ENCODE results near the gene PXT1. TPM values are rescaled to one million over a fixed set of nuclear protein-coding genes. Genes with fewer than 3 reads are reported as not detected.

PXT1 gene
- total RNA-seq, 1 donor from 2014 or later, result not detected

DNA sequence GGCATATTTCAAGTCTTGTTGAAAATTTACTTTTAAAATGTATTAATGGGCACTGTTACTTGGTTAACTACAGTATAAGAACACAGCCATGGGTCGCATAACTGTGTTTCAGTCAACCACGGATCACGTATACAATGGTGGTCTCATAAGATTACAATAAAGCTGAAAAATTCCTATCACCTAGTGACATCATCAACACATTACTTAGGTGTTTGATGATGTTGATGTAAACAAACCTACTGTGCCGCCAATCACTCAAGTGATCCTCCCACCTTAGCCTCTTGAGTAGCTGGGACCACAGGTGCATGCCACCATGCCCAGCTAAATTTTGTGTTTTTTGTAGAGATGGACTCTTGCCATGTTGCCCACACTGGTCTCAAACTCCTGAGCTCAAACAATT is 38.5 kb downstream of the PXT1 start:
- intact Hi-C loops (cut with DNase I), result no loop called here
- Histone ChIP-seq H3K4me3 (no peak overlapping the region), H3K27me3 (ENCODE audit: low read depth) (no peaks in the 10 kb centered on the region), H3K9me3 (no peaks in the 10 kb centered on the region), H3K27ac (no peak overlapping the region), H3K36me3 (no peaks in the 10 kb centered on the region), H3K4me1 (no peaks in the 10 kb centered on the region)
- ATAC-seq (no peak), DNase-seq (no peak)
- TF ChIP-seq, protein P1, sequence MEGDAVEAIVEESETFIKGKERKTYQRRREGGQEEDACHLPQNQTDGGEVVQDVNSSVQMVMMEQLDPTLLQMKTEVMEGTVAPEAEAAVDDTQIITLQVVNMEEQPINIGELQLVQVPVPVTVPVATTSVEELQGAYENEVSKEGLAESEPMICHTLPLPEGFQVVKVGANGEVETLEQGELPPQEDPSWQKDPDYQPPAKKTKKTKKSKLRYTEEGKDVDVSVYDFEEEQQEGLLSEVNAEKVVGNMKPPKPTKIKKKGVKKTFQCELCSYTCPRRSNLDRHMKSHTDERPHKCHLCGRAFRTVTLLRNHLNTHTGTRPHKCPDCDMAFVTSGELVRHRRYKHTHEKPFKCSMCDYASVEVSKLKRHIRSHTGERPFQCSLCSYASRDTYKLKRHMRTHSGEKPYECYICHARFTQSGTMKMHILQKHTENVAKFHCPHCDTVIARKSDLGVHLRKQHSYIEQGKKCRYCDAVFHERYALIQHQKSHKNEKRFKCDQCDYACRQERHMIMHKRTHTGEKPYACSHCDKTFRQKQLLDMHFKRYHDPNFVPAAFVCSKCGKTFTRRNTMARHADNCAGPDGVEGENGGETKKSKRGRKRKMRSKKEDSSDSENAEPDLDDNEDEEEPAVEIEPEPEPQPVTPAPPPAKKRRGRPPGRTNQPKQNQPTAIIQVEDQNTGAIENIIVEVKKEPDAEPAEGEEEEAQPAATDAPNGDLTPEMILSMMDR (IDR thresholded peaks at IDR 0.05), result no peak

DNA sequence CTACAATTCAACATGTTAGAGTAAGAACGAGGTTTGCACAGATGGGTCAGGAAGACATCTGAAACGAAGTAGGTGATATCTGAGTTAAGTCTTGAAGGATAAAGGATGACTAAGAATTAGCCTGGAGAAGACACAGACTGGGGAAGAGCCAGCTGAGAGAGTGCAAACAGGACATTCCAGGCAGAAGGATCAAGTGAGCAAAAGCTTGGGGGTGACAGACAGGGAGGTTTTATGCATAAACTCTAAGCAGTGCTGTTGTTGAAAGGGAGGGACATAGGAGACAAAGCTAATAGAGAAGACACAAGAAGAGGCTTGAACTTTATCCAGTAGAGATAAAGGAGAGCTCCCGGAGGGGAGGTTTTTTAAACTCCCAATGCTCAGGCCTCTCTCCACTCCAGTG is 40.2 kb downstream of the PXT1 start:
- Histone ChIP-seq H3K9me3 (no peaks in the 10 kb centered on the region), H3K27me3 (ENCODE audit: low read depth) (no peaks in the 10 kb centered on the region), H3K27ac (no peak overlapping the region), H3K36me3 (no peaks in the 10 kb centered on the region), H3K4me1 (no peaks in the 10 kb centered on the region), H3K4me3 (no peak overlapping the region)
- ATAC-seq (no peak), DNase-seq (no peak)
- intact Hi-C loops (cut with DNase I), result no loop called here
- TF ChIP-seq, protein P1 (IDR thresholded peaks at IDR 0.05), result no peak

DNA sequence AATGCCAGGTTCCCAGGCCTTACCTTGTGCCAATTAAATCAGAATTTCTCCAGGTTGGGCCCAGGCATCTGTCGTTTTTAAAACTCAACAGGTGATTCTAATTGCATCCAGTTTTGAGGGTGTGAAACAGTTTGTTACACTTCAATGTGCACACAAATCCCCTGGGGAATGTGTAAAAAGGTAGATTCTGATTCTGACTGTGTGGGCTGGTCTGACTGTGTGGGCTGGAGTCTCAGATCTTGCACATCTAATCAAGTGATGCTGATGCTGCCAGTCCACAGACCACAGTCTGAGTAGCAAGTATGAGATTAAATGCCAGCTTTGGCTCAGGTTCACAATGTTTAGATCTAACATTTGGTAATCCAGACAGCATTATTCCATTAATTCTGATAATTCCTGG is 42.7 kb downstream of the PXT1 start:
- TF ChIP-seq, protein P1 (IDR thresholded peaks at IDR 0.05), result no peak
- ATAC-seq (no peak), DNase-seq (no peak)
- intact Hi-C loops (cut with DNase I), result no loop called here
- H3K4me1 ChIP-seq, result no peaks in the 10 kb centered on the region
- no peaks in the 10 kb centered on the region for H3K36me3 ChIP-seq
- no peaks in the 10 kb centered on the region for H3K27me3 ChIP-seq (ENCODE audit: low read depth)
- H3K9me3 ChIP-seq, result no peaks in the 10 kb centered on the region
- no peak overlapping the region for H3K27ac ChIP-seq
- H3K4me3 ChIP-seq, result no peak overlapping the region

DNA sequence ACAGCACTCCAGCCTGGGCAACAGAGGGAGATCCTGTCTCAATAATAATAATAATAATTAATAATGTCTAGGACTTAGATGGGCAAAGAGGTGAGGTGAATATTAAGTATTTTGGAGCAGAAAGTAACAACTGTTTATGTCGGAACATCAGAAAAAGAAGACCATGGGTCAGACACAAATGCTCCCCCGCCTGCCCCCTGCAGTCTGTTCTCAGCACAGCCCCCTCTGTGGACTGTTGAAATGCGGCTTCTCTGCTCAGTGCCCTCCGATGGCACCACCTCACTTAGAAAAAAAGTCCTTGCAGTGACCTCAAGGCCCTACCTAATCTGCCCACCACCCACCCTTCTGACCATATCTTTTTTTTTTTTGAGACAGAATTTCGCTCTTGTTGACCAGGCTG is 50.0 kb downstream of the PXT1 start:
- no peak for DNase-seq
- H3K4me3 ChIP-seq, result no peak overlapping the region
- H3K27me3 ChIP-seq (ENCODE audit: low read depth), result no peaks in the 10 kb centered on the region
- TF ChIP-seq, protein P1 (IDR thresholded peaks at IDR 0.05), result no peak
- H3K27ac ChIP-seq, result no peak overlapping the region
- ATAC-seq, result no peak
- H3K4me1 ChIP-seq, result peaks cover 9% of the 10 kb centered on the region
- no peaks in the 10 kb centered on the region for H3K9me3 ChIP-seq
- H3K36me3 ChIP-seq, result no peaks in the 10 kb centered on the region
- intact Hi-C loops (cut with DNase I), result no loop called here

DNA sequence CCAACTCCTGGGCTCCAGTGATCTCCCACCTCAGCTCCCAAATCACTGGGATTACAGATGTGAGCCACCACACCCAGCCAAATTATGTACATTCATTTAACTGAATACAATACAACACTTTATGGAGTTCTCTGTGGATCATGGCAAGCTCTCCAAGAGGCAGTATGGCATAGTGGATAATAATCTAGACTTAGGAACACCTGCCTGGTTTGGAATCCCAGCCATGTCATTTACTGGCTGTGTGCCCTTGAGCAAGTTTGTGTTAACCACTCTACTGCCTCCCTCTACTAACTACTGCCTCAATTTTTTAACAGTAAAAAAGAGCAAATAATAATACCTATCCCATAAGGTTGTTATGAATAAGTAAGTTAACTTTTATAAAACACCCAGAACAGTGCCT is 53.3 kb downstream of the PXT1 start:
- intact Hi-C loops (cut with DNase I), result no loop called here
- H3K9me3 ChIP-seq, result no peaks in the 10 kb centered on the region
- ATAC-seq, result no peak
- no peak for DNase-seq
- no peaks in the 10 kb centered on the region for H3K27me3 ChIP-seq (ENCODE audit: low read depth)
- TF ChIP-seq, protein P1 (IDR thresholded peaks at IDR 0.05), result no peak
- H3K27ac ChIP-seq, result no peak overlapping the region
- peaks cover 9% of the 10 kb centered on the region for H3K4me1 ChIP-seq
- H3K4me3 ChIP-seq, result no peak overlapping the region
- no peaks in the 10 kb centered on the region for H3K36me3 ChIP-seq

Data from lower lobe of right lung (tissue), 2 donors.